WI38 (cell line): ENCODE data around the gene JPT1.

Source experiments
- H3K4me3 ChIP-seq: 2 replicates; pipeline ENCODE4 v1.5.1; 2011; ENCODE audit warnings: low read depth, mild to moderate bottlenecking, control low read depth, low read length
- CTCF ChIP-seq: IDR thresholded peaks from 2 replicates; pipeline ENCODE4 v1.5.1; 2012; ENCODE audit warnings: low read depth, mild to moderate bottlenecking, control low read depth, low read length

JPT1 gene

GRCh38 chr17:75125984-75126383, 28.3 kb downstream of the JPT1 start:
- no peak for TF ChIP-seq CTCF
- no peak overlapping the region for H3K4me3 ChIP-seq

DNA sequence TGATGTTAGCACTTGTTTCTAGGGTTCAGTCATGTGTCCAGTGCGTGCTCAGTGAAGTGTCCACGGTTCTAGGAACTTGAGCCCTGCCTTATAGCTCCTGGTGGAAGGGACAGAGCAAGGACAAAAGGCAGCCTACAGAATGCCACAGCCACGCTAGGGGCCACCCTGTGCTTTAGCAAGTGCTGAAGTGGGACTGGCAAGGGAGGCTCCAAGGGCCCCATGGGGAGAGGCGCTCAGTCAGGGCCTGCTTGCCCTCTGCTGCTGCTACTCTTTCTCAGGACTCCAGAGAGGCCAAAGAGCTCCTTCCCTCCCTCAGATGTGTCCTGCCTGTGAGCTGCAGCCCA, 29.5 kb downstream of the JPT1 start:
- no peak overlapping the region for H3K4me3 ChIP-seq
- no peak for TF ChIP-seq CTCF

DNA sequence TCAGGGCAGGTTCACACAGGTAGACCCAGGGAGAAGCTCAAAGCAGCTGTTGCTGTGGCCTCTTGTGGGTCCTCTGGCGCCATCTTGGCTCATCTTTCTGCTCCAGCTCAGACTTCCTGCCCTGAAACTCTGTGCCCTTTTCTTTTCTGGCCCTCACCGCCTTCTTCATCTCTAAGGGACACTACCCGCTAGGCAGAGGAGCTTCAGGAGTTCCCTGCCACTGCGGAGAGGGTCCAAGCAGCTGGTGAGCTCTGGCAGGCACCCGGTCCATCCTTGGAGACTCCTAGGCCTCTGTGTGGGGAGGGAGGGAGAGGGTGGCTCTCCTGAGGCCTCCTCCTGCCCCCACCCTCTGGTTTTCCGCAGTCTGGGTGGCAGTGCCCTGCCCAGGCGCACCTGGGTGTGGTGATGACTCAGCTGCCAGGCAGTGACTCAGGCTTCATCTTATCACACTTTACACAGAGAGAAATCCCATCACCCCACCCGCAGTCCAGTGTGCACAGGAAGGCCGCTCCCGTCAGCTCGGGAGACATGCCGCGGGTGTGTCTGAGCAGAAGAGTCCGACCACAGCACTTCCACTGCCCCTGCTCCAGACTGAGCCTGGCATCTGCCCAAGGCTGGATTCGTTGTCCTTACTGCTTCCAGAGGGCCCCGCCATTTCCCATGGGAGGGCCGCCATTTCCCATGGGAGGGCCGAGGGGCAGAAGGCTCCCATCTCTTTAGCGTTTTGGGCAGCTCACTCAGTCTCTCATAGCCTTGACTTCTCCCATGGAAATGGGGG, 30.1 kb downstream of the JPT1 start:
- no peak for TF ChIP-seq CTCF
- H3K4me3 ChIP-seq, result no peak overlapping the region

DNA sequence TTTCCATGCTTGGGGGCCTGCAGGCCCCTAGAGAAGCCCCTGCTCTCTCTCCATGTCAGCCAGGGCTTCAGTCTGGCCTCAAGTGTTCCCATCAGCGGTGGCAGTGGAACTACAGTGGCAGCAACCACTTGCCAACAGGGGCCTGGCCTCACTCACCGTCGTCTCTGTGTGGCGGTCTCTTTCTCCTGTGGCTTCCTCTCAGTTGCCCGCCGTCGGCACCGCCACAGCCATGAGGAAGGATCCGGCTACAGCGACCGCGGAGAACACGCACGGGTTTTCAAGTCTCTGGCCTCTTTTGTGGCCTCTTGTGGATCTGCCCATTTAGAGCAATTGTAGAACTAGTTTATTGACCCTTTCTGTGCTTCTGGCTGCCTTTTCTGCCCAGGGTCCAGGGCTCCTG, 36.0 kb downstream of the JPT1 start:
- no peak overlapping the region for H3K4me3 ChIP-seq
- TF ChIP-seq CTCF, result no peak

DNA sequence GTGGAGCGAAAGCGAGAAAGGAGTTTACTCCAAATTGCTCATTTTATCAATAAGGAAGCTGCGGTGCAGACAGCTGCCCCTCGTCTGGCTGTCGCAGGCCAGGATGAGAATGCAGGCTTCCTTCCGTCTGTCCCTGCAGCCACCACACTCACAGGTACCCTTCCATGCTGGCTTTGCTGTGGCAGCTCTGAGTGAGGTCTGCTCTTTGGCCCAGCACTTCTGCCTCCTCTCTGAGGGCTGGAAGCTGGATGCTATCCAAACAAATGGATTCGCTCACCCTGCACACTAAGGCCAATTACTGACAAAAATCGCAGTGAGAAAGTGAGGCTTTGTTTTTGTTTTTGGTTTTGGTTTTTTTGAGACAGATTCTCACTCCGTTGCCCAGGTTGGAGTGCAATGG, 37.6 kb downstream of the JPT1 start:
- no peak overlapping the region for H3K4me3 ChIP-seq
- no peak for TF ChIP-seq CTCF

- TF ChIP-seq CTCF, result no peak
- no peak overlapping the region for H3K4me3 ChIP-seq
Observed at GRCh38 chr17:75115555-75115954, 38.8 kb downstream of the JPT1 start.

GRCh38 chr17:75114552-75115314, 39.6 kb downstream of the JPT1 start:
- H3K4me3 ChIP-seq, result peak overlapping the region; percentile 47

More at GRCh38 chr17:75114552-75115314, 39.6 kb downstream of the JPT1 start:
- no peak for TF ChIP-seq CTCF
